H1 (cell line): ENCODE data around the gene ASPN. TPM values are rescaled to one million over a fixed set of nuclear protein-coding genes. Genes with fewer than 3 reads are reported as not detected.

Source experiments
- CTCF ChIA-PET: fragments of 300-600 bp; sonication (Branson Sonifier 250); formaldehyde crosslinking; loops from one replicate; lab custom pipeline; 2021; ENCODE audit not compliant: partially characterized antibody; lab: Charles Lee
- POLR2A ChIA-PET: fragments of 300-600 bp; sonication (Branson Sonifier 250); formaldehyde crosslinking; loops from one replicate; lab custom pipeline; 2021; ENCODE audit warnings: inconsistent platforms; ENCODE audit not compliant: partially characterized antibody; lab: Charles Lee
- DNase-seq, 2 experiments: peaks; one replicate each; pipeline versions ENCODE4 v3.0.0 to v3.0.0-alpha.2; 2010 to 2022; ENCODE audit warnings: low spot score in 2 of 2, low read depth in 1 of 2, mixed read lengths in 1 of 2
- FAIRE-seq: peaks from 2 replicates; lab custom pipeline; 2011; peaks lifted over from hg19 to GRCh38; lab: Jason Lieb, UNC
- H2AFZ ChIP-seq: 2 replicates; pipeline ENCODE4 v1.8.1; 2012; ENCODE audit warnings: low read length, inconsistent platforms
- H2AK5ac ChIP-seq: 2 replicates; pipeline ENCODE4 v1.6.1; 2013; ENCODE audit warnings: low read depth, low read length
- H2BK120ac ChIP-seq: replicated peaks from 2 replicates; pipeline ENCODE3; 2013; ENCODE audit warnings: low read depth, low read length, inconsistent platforms
- H2BK12ac ChIP-seq: 2 replicates; pipeline ENCODE4 v1.6.1; 2013; ENCODE audit warnings: low read depth, low read length
- H2BK15ac ChIP-seq: 2 replicates; pipeline ENCODE4 v1.6.1; 2013; ENCODE audit warnings: low read length
- H2BK20ac ChIP-seq: 2 replicates; pipeline ENCODE4 v1.6.1; 2013; ENCODE audit warnings: low read length
- H2BK5ac ChIP-seq: 2 replicates; pipeline ENCODE4 v1.6.1; 2013; ENCODE audit warnings: low read depth, low read length
- H3K14ac ChIP-seq: 2 replicates; pipeline ENCODE4 v1.6.1; 2013; ENCODE audit warnings: inconsistent platforms; ENCODE audit not compliant: insufficient read length
- H3K18ac ChIP-seq: 2 replicates; pipeline ENCODE4 v1.6.1; 2013; ENCODE audit warnings: low read length; ENCODE audit errors: extremely low read depth
- H3K23ac ChIP-seq: 2 replicates; pipeline ENCODE4 v1.6.1; 2013; ENCODE audit warnings: inconsistent platforms; ENCODE audit not compliant: insufficient read length
- H3K23me2 ChIP-seq: 2 replicates; pipeline ENCODE4 v1.6.1; 2013; ENCODE audit warnings: low read depth, low read length
- H3K27ac ChIP-seq: 2 replicates; pipeline ENCODE4 v1.6.1; 2011; ENCODE audit warnings: low read depth, low read length, inconsistent platforms
- H3K27me3 ChIP-seq, 4 experiments: replicated peaks in 1 of 4; 1 replicate in 1 of 4; 2 replicates in 3 of 4; pipeline versions ENCODE4 v1.6.1 to v1.8.1; 2011 to 2013; ENCODE audit warnings: low read length in 3 of 4, mild to moderate bottlenecking in 3 of 4, inconsistent platforms in 2 of 4, mixed read lengths in 2 of 4, moderate library complexity in 1 of 4; ENCODE audit not compliant: control insufficient read depth in 3 of 4, insufficient read depth in 3 of 4; ENCODE audit errors: extremely low read depth in 1 of 4
- H3K36me3 ChIP-seq, 4 experiments: 2 replicates each; pipeline versions ENCODE4 v1.6.1 to v1.8.1; 2011 to 2013; ENCODE audit warnings: mild to moderate bottlenecking in 4 of 4, low read length in 3 of 4, moderate library complexity in 2 of 4, control low read depth in 1 of 4, inconsistent platforms in 1 of 4; ENCODE audit not compliant: insufficient read depth in 4 of 4, control insufficient read depth in 2 of 4
- H3K4ac ChIP-seq: replicated peaks from 2 replicates; pipeline ENCODE3; 2013; ENCODE audit warnings: low read length, low read depth, mixed read lengths, inconsistent platforms; ENCODE audit not compliant: insufficient read length
- H3K4me1 ChIP-seq, 4 experiments: replicated peaks in 1 of 4; 1 replicate in 1 of 4; 2 replicates in 3 of 4; pipeline versions ENCODE4 v1.6.1 to v1.8.1; 2011 to 2013; ENCODE audit warnings: low read length in 3 of 4, inconsistent platforms in 2 of 4, mixed read lengths in 1 of 4; ENCODE audit not compliant: insufficient read depth in 4 of 4, control insufficient read depth in 3 of 4
- H3K4me2 ChIP-seq, 2 experiments: 2 replicates each; pipeline versions ENCODE4 v1.6.1 to v1.8.1; 2011 to 2013; ENCODE audit warnings: low read depth in 2 of 2, low read length in 2 of 2, control low read depth in 1 of 2, inconsistent platforms in 1 of 2, mild to moderate bottlenecking in 1 of 2; ENCODE audit not compliant: insufficient read depth in 1 of 2
- H3K4me3 ChIP-seq, 4 experiments: fragments of 200-600, 300-600 bp in 1 of 4; sonication (generic), shearing (Covaris generic), sonication (Bioruptor Twin) in 1 of 4; 2 replicates each; pipeline versions ENCODE4 v1.5.1 to v1.8.1; 2011 to 2016; ENCODE audit warnings: low read length in 4 of 4, low read depth in 3 of 4, control low read depth in 2 of 4, inconsistent platforms in 2 of 4, mild to moderate bottlenecking in 2 of 4, mixed read lengths in 1 of 4, moderate library complexity in 1 of 4; ENCODE audit not compliant: insufficient read depth in 2 of 4; ENCODE audit errors: extremely low read depth in 1 of 4
- H3K56ac ChIP-seq: replicated peaks from 2 replicates; pipeline ENCODE3; 2013; ENCODE audit warnings: low read depth, mild to moderate bottlenecking, mixed read lengths, low read length, inconsistent platforms; ENCODE audit not compliant: insufficient read length
- H3K79me1 ChIP-seq: 2 replicates; pipeline ENCODE4 v1.6.1; 2013; ENCODE audit warnings: low read depth, low read length, control low read depth
- H3K79me2 ChIP-seq, 2 experiments: 2 replicates each; pipeline versions ENCODE4 v1.6.1 to v1.8.1; 2012 to 2013; ENCODE audit warnings: low read length in 2 of 2, mild to moderate bottlenecking in 2 of 2, inconsistent platforms in 1 of 2; ENCODE audit not compliant: insufficient read depth in 2 of 2, control insufficient read depth in 1 of 2
- H3K9ac ChIP-seq, 4 experiments: replicated peaks in 1 of 4; 1 replicate in 1 of 4; 2 replicates in 3 of 4; pipeline versions ENCODE4 v1.6.1 to v1.8.1; 2011 to 2013; ENCODE audit warnings: low read depth in 3 of 4, low read length in 3 of 4, control low read depth in 2 of 4, mild to moderate bottlenecking in 2 of 4, moderate library complexity in 2 of 4, inconsistent platforms in 1 of 4; ENCODE audit errors: extremely low read depth in 1 of 4
- H3K9me3 ChIP-seq, 2 experiments: 2 replicates each; pipeline versions ENCODE4 v1.6.1 to v1.8.1; 2012 to 2013; ENCODE audit warnings: mild to moderate bottlenecking in 2 of 2, moderate library complexity in 2 of 2, control low read depth in 1 of 2, inconsistent platforms in 1 of 2, low read depth in 1 of 2, low read length in 1 of 2, mixed read lengths in 1 of 2; ENCODE audit not compliant: insufficient read depth in 2 of 2
- H4K20me1 ChIP-seq, 2 experiments: replicated peaks in 1 of 2; 2 replicates each; pipeline versions ENCODE3 to v1.8.1; 2011 to 2013; ENCODE audit warnings: inconsistent platforms in 2 of 2, low read length in 2 of 2, mild to moderate bottlenecking in 1 of 2; ENCODE audit not compliant: insufficient read depth in 2 of 2, control insufficient read depth in 1 of 2
- H4K5ac ChIP-seq: 2 replicates; pipeline ENCODE4 v1.6.1; 2013; ENCODE audit warnings: low read length, low read depth, mixed read lengths, inconsistent platforms; ENCODE audit not compliant: insufficient read length
- H4K8ac ChIP-seq: 2 replicates; pipeline ENCODE4 v1.8.0; 2013; ENCODE audit warnings: mild to moderate bottlenecking, moderate library complexity, low read length, inconsistent platforms; ENCODE audit not compliant: insufficient read depth; ENCODE audit errors: extremely low read depth
- H4K91ac ChIP-seq: replicated peaks from 2 replicates; pipeline ENCODE3; 2013; ENCODE audit warnings: low read length, mixed read lengths, inconsistent platforms; ENCODE audit not compliant: insufficient read length
- CBX5 ChIP-seq: fragments of 300-800, 300-1000 bp; sonication (generic); IDR thresholded peaks from 2 replicates; pipeline ENCODE4 v1.7.1; 2016; ENCODE audit warnings: antibody characterized with exemption, low read length, low read depth
- CREB1 ChIP-seq: IDR thresholded peaks from 2 replicates; pipeline ENCODE4 v1.6.1; 2012; ENCODE audit warnings: inconsistent platforms
- FOSL1 ChIP-seq: IDR thresholded peaks from 2 replicates; pipeline ENCODE4 v1.6.1; 2011; ENCODE audit warnings: mild to moderate bottlenecking, low read depth, low read length, moderate library complexity; ENCODE audit not compliant: insufficient read depth
- GTF2F1 ChIP-seq: IDR thresholded peaks from 2 replicates; pipeline ENCODE4 v1.6.1; 2012; ENCODE audit warnings: low read depth, low read length, improper control_type of control experiment, borderline replicate concordance
- JUN ChIP-seq: IDR thresholded peaks from 2 replicates; pipeline ENCODE4 v1.6.1; 2011; ENCODE audit warnings: low read depth, mild to moderate bottlenecking, improper control_type of control experiment, low read length
- KDM4A ChIP-seq: IDR thresholded peaks from one replicate; pipeline ENCODE4 v1.7.1; 2012; ENCODE audit warnings: low read depth, mild to moderate bottlenecking, moderate library complexity, low read length, inconsistent platforms; ENCODE audit not compliant: severe bottlenecking
- MAFK ChIP-seq: IDR thresholded peaks from 2 replicates; pipeline ENCODE4 v1.6.1; 2012; ENCODE audit warnings: low read depth, mild to moderate bottlenecking, improper control_type of control experiment, low read length
- NRF1 ChIP-seq: IDR thresholded peaks from 2 replicates; pipeline ENCODE4 v1.6.1; 2011; ENCODE audit warnings: mild to moderate bottlenecking, low read depth, low read length, improper control_type of control experiment
- POU5F1 ChIP-seq: IDR thresholded peaks from 2 replicates; pipeline ENCODE4 v1.6.1; 2011; ENCODE audit warnings: low read depth, mild to moderate bottlenecking, low read length, moderate library complexity
- RFX5 ChIP-seq: IDR thresholded peaks from 2 replicates; pipeline ENCODE4 v1.6.1; 2011; ENCODE audit warnings: low read depth, low read length, improper control_type of control experiment, borderline replicate concordance
- SIN3A ChIP-seq, 2 experiments: IDR thresholded peaks in 1 of 2; conservative IDR thresholded peaks in 1 of 2; 2 replicates each; pipeline ENCODE4 v1.6.1; 2011 to 2012; ENCODE audit warnings: low read length in 2 of 2, improper control_type of control experiment in 1 of 2, low read depth in 1 of 2, mild to moderate bottlenecking in 1 of 2
- SP2 ChIP-seq: IDR thresholded peaks from 2 replicates; pipeline ENCODE4 v1.6.1; 2012; ENCODE audit warnings: mild to moderate bottlenecking, low read length, inconsistent platforms
- TAF1 ChIP-seq: IDR thresholded peaks from 2 replicates; pipeline ENCODE4 v1.6.1; 2011; ENCODE audit warnings: mild to moderate bottlenecking, low read depth, low read length
- ZNF274 ChIP-seq: IDR thresholded peaks from 2 replicates; pipeline ENCODE4 v1.7.0; 2012; ENCODE audit warnings: low read length, borderline replicate concordance; ENCODE audit errors: extremely low read depth
- WGBS, 2 experiments: shearing (Covaris generic) in 1 of 2; methylation state at CpG; one replicate each; pipeline versions ENCODE4 v1.1.6 to v1.1.7; 2013 to 2015; ENCODE audit warnings: low lambda C conversion rate in 2 of 2, mixed read lengths in 2 of 2, inconsistent platforms in 1 of 2, low coverage in 1 of 2, missing lambda C conversion rate in 1 of 2; ENCODE audit not compliant: insufficient replicate concordance in 2 of 2, insufficient coverage in 1 of 2, insufficient read length in 1 of 2; ENCODE audit errors: extremely low coverage in 1 of 2, missing lambda C conversion rate in 1 of 2; 5-methylcytosine and 5-hydroxymethylcytosine counted together
- polyA plus RNA-seq, 7 experiments: library from polyadenylated mRNA; depleted of rRNA in 3 of 7; stranded (reverse) in 5 of 7; unstranded in 2 of 7; fragments of >200 nt in 5 of 7; fragments of 200-250 nt in 2 of 7; gene quantifications; 1 replicate in 5 of 7; 2 replicates in 1 of 7; 4 replicates in 1 of 7; pipeline versions ENCODE4 v1.2.1 to v1.2.3, GENCODE V29; 2011 to 2013; ENCODE audit warnings: missing spikeins in 2 of 7, mixed read lengths in 2 of 7
- total RNA-seq: library from RNA; stranded (reverse); fragmentation: NEBNext Ultra II Directional; extraction: Animal tissue kit (Norgen Biotek cat#: 25700); gene quantifications from 2 replicates; pipeline ENCODE4 v1.2.1, GENCODE V29; 2021

The ASPN gene
- total and polyA plus RNA-seq, 2 of the 8 experiments (the other 6 are each of a cell fraction or from before 2014, with no cell fraction given), result not detected

DNA sequence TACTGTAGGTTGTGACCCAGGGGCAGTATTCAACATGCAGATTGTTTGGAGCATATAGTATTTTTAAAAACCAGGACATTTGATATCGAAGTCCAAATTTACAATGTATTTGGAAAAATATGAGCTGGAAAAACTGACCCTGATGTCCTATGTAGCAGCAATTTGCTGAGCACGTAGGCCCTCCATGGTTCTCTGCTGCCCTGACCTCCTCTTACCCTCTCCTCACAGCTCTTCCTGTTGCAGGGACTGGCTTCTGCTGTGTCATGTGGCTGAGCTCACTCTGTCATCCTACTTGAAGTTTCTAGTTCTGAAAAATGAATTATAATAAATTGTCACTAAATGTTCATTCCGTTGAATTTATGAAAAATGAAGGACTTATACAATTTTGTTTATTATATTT, 4.1 kb upstream of the ASPN start:
- FAIRE-seq (no peak), DNase-seq (no peak)
- Histone ChIP-seq H2AFZ (no peak overlapping the region), H2BK12ac (no peak overlapping the region), H4K91ac (no peak overlapping the region), H4K8ac (no peak overlapping the region), H3K9ac (no peak overlapping the region), H2BK5ac (no peak overlapping the region), H3K79me1 (no peaks in the 10 kb centered on the region; the same call in 1 of the 2 replicates), H2BK15ac (no peak overlapping the region), H3K4me3 (no peak overlapping the region), H4K20me1 (no peaks in the 10 kb centered on the region), H3K27me3 (no peaks in the 10 kb centered on the region), H3K18ac (no peak overlapping the region), H2BK120ac (no peak overlapping the region), H3K27ac (no peak overlapping the region), H3K23me2 (no peaks in the 10 kb centered on the region), H3K4me2 (no peak overlapping the region), H3K23ac (no peak overlapping the region), H3K79me2 (no peaks in the 10 kb centered on the region), H3K14ac (no peak overlapping the region), H3K36me3 (no peaks in the 10 kb centered on the region), H4K5ac (no peak overlapping the region), H3K4me1 (no peaks in the 10 kb centered on the region), H3K9me3 (no peaks in the 10 kb centered on the region), H2AK5ac (no peak overlapping the region), H2BK20ac (no peak overlapping the region), H3K56ac (no peak overlapping the region), H3K4ac (no peak overlapping the region)
- ChIA-PET CTCF (interaction anchor here (0.6 to 1.5 kb wide), 2 partner anchors 16 to 31 kb away, joined by 3 to 7 read pairs; no protein-coding TSS in a partner anchor), POLR2A (no interaction called here)
- TF ChIP-seq SP2, result no peak
- TF ChIP-seq FOSL1, result no peak
- TF ChIP-seq SIN3A (conservative IDR thresholded peaks at IDR 0.05 in 1 of 2, IDR thresholded peaks at IDR 0.05 in 1 of 2; ENCODE audit: low read depth in 1 of 2, low read length in 2 of 2), result no peak
- TF ChIP-seq CREB1, result no peak
- TF ChIP-seq RFX5, result no peak
- no peak for TF ChIP-seq ZNF274
- TF ChIP-seq TAF1, result no peak
- no peak for TF ChIP-seq GTF2F1
- no peak for TF ChIP-seq KDM4A
- no peak for TF ChIP-seq NRF1
- TF ChIP-seq CBX5, result no peak
- no peak for TF ChIP-seq MAFK
- no peak for TF ChIP-seq JUN
- no peak for TF ChIP-seq POU5F1
- 87% methylated on average over 3 of the region's 3 CpGs; no CpG with 5 or more reads in 1 of the 2 experiments for WGBS, 2 experiments
